HepG2 (cell line): Measurements from ENCODE around the gene MPIG6B. TPM values are rescaled to one million over a fixed set of nuclear protein-coding genes. Genes with fewer than 3 reads are reported as not detected.

Experiments used
- CCAR2 ChIP-seq: fragments of 200-400 bp; formaldehyde crosslinking; optimal IDR thresholded peaks from 2 replicates; pipeline ENCODE3; 2018; ENCODE audit warnings: low read depth, mild to moderate bottlenecking, low read length, moderate library complexity
- CREM ChIP-seq, 2 experiments: sonication (generic) in 1 of 2; formaldehyde crosslinking in 1 of 2; IDR thresholded peaks; 2 replicates each; pipeline versions ENCODE4 v1.4.0 to v1.6.1; 2016 to 2020; ENCODE audit warnings: antibody characterized with exemption in 1 of 2, mild to moderate bottlenecking in 1 of 2, missing genetic modification reagents in 1 of 2
- E2F2 ChIP-seq: sonication (generic); formaldehyde crosslinking; IDR thresholded peaks from 2 replicates; pipeline ENCODE4 v1.4.0; 2020; ENCODE audit warnings: missing genetic modification reagents, borderline replicate concordance
- HDAC2 ChIP-seq: sonication (generic); formaldehyde crosslinking; IDR thresholded peaks from 2 replicates; pipeline ENCODE4 v1.4.0; 2020; ENCODE audit warnings: missing genetic modification reagents
- HNRNPK ChIP-seq: fragments of 200-400 bp; formaldehyde crosslinking; IDR thresholded peaks from 2 replicates; pipeline ENCODE4 v1.6.1; 2018; ENCODE audit warnings: low read length, low read depth, moderate library complexity, mild to moderate bottlenecking; ENCODE audit not compliant: poor library complexity, severe bottlenecking
- IKZF1 ChIP-seq: fragments of 450-650 bp; IDR thresholded peaks from 2 replicates; pipeline ENCODE4 v1.7.1; 2016
- KLF11 ChIP-seq: IDR thresholded peaks from 2 replicates; pipeline ENCODE4 v1.6.1; 2016; ENCODE audit warnings: missing compliant biosample characterization
- NCOA1 ChIP-seq: sonication (generic); formaldehyde crosslinking; IDR thresholded peaks from 2 replicates; pipeline ENCODE4 v1.9.0; 2021; ENCODE audit warnings: missing genetic modification reagents
- NFAT5 ChIP-seq: sonication (generic); formaldehyde crosslinking; IDR thresholded peaks from 2 replicates; pipeline ENCODE4 v1.4.0; 2020; ENCODE audit warnings: missing genetic modification reagents
- RBM39 ChIP-seq: fragments of 200-400 bp; formaldehyde crosslinking; IDR thresholded peaks from one replicate; pipeline ENCODE4 v1.6.1; 2018; ENCODE audit warnings: antibody characterized with exemption, mild to moderate bottlenecking, low read depth, low read length; ENCODE audit not compliant: poor library complexity, severe bottlenecking
- TAF1 ChIP-seq: sonication (generic); formaldehyde crosslinking; IDR thresholded peaks from 2 replicates; pipeline ENCODE4 v1.4.0; 2020; ENCODE audit warnings: missing genetic modification reagents
- ZBTB3 ChIP-seq: sonication (generic); formaldehyde crosslinking; IDR thresholded peaks from 2 replicates; pipeline ENCODE4 v1.4.0; 2020; ENCODE audit warnings: low read depth, mild to moderate bottlenecking, moderate library complexity, missing genetic modification reagents, borderline replicate concordance
- ZNF207 ChIP-seq: fragments of 450-650 bp; IDR thresholded peaks from 2 replicates; pipeline ENCODE4 v1.6.1; 2016; ENCODE audit warnings: antibody characterized with exemption, borderline replicate concordance
- ZNF574 ChIP-seq: sonication (generic); formaldehyde crosslinking; IDR thresholded peaks from 2 replicates; pipeline ENCODE4 v1.4.0; 2020; ENCODE audit warnings: missing genetic modification reagents
- ZNF780A ChIP-seq: sonication (generic); formaldehyde crosslinking; IDR thresholded peaks from 2 replicates; pipeline ENCODE4 v1.8.0; 2022; ENCODE audit warnings: mild to moderate bottlenecking, missing genetic modification reagents, moderate library complexity
- polyA plus RNA-seq, 8 experiments: library from polyadenylated mRNA; depleted of rRNA in 3 of 8; stranded (reverse) in 7 of 8; unstranded in 1 of 8; fragments of >200 nt; fragmentation: Illumina TruSeq in 4 of 8; extraction: Trizol in 4 of 8; gene quantifications; 2 replicates each; pipeline versions ENCODE4 v1.2.1 to v1.2.3, GENCODE V29; 2011 to 2016; ENCODE audit warnings: low read depth in 4 of 8, missing spikeins in 1 of 8, mixed read lengths in 1 of 8; ENCODE audit not compliant: insufficient read depth in 1 of 8
- total RNA-seq, 5 experiments: library from RNA; depleted of rRNA; stranded (reverse); fragments of >200 nt; fragmentation: Illumina TruSeq; extraction: Trizol; gene quantifications; 2 replicates each; pipeline ENCODE4 v1.2.3, GENCODE V29; 2016; ENCODE audit warnings: low read depth in 1 of 5
- TF ChIP-seq, protein P1 (sequence below): fragments of 450-650 bp; IDR thresholded peaks from 2 replicates; pipeline ENCODE4 v1.6.1; 2017; ENCODE audit warnings: mild to moderate bottlenecking

Gene MPIG6B
- total and polyA plus RNA-seq, 2 of the 13 experiments (the other 11 are each of a cell fraction or from before 2014, with no cell fraction given), result not detected

DNA sequence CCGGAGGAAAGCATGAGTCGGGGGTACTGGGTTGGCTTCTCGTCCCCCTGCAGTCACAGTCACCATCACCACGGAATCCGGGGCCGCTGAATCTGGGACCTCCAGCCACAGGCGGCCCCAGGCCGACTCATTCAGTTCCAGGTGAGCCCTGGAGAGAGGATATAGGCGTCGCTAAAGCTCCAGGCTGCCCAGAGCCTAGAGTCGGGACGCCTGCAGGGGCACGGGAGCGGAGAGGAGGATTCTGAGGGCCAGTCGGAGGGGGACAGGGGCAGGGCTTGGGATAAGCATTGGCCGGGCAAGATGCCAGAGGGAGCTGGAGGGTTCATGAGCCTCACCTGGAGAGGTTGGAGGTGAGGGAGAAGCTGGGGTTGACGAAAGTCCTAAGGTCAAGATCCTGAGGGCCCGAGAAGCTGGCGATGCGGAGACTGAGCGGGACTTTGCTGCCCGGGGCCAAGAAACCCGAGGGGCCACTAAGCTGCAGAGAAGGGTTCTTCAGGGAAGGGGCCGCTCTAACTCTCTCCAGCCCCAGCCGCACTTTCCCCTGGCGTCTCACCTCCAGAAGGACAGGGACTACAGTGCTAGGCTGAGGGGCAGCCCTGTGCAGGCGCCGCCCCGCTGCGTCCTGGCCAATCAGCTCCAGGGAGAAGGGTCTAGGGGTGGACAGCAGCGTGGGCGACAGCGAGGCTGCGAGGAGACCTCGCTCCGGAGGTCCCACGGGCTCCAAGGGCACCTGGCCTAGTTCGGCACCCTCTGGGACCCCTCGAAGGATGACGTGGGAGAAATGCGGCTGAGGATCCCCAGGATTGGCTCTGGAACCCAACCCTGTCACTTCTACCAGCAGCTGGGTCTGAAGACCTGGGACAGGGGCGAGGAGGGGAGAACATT lies 43.0 kb downstream of the MPIG6B start (continued):
- peak; percentile 39; the same call in 1 of the 2 replicates for TF ChIP-seq ZNF574
- no peak for TF ChIP-seq RBM39
- no peak for TF ChIP-seq CCAR2
- TF ChIP-seq ZNF780A (CRISPR knock-in tag), result 0 out of 2 replicates have a peak, but pooled peaks have one; percentile 70
- TF ChIP-seq NCOA1 (CRISPR knock-in tag), result no peak
- no peak for TF ChIP-seq HNRNPK
- no peak for TF ChIP-seq CREM (IDR thresholded peaks at IDR 0.05)
- no peak for TF ChIP-seq CREM (CRISPR knock-in tag; IDR thresholded peaks at IDR 0.05)
- TF ChIP-seq, protein P1, sequence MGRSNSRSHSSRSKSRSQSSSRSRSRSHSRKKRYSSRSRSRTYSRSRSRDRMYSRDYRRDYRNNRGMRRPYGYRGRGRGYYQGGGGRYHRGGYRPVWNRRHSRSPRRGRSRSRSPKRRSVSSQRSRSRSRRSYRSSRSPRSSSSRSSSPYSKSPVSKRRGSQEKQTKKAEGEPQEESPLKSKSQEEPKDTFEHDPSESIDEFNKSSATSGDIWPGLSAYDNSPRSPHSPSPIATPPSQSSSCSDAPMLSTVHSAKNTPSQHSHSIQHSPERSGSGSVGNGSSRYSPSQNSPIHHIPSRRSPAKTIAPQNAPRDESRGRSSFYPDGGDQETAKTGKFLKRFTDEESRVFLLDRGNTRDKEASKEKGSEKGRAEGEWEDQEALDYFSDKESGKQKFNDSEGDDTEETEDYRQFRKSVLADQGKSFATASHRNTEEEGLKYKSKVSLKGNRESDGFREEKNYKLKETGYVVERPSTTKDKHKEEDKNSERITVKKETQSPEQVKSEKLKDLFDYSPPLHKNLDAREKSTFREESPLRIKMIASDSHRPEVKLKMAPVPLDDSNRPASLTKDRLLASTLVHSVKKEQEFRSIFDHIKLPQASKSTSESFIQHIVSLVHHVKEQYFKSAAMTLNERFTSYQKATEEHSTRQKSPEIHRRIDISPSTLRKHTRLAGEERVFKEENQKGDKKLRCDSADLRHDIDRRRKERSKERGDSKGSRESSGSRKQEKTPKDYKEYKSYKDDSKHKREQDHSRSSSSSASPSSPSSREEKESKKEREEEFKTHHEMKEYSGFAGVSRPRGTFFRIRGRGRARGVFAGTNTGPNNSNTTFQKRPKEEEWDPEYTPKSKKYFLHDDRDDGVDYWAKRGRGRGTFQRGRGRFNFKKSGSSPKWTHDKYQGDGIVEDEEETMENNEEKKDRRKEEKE, result no peak
- TF ChIP-seq IKZF1, result no peak
- TF ChIP-seq E2F2 (CRISPR knock-in tag), result no peak
- TF ChIP-seq ZBTB3, result no peak
- no peak for TF ChIP-seq ZNF207
- TF ChIP-seq HDAC2, result 0 out of 2 replicates have a peak, but pooled peaks have one; percentile 46
- 0 out of 2 replicates have a peak, but pooled peaks have one; percentile 33 for TF ChIP-seq KLF11
- TF ChIP-seq NFAT5 (CRISPR knock-in tag), result peak; percentile 76
- peak; percentile 69 for TF ChIP-seq TAF1 (CRISPR knock-in tag)
